ENCODE measurements around the gene CHMP2A.
"Not testable (repeated sequence)": the region's sequence is repeated elsewhere in the genome, so short reads cannot be mapped to it uniquely, and the experiment has no call there.

The CHMP2A gene

DNA sequence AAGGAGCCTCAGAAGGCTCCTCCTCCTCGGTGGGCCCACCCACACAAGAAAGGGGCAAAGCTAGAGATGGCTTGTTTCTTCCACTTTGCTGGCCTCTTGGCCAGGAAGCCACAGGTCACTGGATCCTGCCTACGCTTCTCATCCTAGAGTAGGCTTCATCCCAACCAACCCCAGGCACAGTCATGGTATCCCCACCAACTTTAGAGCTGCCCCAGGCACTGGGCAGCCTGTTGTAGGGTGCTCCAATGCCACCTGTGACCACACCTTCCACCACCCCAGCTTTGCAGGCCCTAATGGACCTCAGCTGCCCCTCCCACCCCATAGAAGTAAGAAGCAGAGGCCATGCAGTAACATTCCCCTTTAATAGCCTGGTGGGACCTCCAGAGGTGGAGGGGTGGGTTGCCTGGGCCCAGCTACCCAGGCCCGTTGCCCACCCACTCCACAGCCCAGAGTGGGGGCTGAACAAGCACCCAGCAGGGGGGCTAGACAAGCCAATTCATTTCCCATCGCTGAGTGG, 522 bp upstream of the CHMP2A start:
- DNase-seq = no peak

DNA sequence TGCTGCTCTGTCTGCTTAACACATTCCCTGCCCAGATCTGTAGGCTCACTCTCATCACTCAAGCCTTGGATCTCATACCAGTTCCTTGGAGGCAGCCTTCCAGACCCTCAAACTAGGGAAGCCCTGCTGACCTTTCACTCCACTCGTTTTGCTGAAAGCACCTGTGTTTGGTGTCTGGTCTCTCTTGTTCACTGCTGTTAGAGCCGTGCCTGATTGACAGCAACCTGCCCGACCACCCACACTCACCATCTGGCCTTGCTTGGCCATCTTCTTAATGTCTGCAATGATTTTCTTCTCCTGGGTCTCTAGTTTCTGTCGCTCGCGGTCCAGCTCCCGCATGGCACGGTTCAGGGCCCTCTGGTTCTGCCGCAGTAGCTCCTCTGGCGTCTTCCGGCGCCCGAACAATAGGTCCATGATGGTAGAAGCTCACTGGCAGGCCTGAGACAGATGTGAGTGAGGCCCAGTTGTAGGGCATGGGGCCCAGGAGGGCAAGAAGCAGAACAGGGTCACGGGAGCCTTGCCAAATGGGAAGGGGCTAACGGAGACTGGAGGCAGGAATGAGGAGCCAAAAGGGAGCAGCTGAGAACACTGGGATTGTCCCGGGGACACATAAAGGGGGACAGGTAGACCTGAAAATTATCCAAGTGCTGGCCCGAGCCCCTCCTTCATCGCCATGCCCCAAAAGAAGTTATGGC, 959 bp downstream of the CHMP2A start:
- DNase-seq = no peak

DNA sequence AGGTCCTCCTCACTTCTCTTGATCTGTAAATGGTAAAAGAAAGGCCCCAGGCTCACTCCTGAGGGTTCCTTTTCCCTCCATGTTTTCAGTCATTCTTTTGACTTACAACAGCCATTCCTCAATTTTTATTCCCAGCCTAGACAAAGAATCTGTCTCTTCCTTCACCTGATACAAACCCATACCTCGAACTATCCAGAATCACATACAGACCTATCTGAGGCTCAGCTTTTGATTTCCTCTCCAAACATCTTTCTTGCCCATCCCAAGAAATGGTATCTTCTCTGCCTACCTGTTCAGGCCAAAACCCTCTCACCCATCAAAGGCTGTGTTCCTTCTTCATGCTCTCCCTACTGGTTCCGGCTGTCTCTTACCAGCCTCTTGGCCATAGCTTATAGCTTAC, 2.2 kb downstream of the CHMP2A start:
- DNase-seq = no peak

DNA sequence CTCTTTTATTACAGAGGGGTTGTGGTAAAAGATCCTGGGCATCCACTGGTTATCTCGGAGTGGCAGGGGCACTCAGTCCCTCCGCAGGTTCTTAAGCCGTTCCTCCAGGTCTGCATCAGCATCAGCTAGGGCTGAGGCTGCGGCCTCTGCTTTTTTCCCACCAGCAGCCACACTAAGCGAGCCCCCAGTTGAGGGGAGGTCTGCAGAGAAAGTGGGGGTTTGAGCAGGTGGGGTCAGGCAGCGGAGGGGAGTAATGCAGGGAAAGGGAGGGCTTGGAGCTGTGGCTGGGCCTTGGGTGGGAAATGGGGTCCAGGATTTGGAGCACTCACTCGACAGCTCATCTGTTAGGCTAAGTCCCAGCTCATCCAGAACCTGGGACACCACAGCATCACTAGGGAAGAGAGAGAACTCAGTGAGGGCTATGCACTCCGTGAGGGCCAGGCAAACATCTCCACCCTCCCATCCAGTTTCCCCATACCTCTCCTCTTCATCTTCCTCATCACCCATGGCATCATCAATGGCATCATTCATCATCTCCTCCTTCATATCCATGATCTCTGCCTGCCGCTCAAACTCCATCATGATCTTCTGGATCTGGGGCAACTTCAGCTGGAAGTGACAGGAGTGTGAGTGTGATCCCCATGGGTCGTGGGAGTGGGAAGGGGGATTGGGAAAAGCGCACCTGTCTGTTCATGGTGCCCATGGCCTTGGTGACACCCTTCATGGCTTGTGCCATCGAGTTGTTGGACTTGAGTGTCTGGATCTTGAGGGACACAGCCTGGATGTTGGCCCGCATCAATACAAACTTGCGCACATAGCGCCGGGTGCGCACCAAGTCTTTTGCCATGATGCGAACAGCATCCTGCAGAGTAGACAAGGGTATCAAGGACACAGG, 3.1 kb downstream of the CHMP2A start:
- DNase-seq = no peak

DNA sequence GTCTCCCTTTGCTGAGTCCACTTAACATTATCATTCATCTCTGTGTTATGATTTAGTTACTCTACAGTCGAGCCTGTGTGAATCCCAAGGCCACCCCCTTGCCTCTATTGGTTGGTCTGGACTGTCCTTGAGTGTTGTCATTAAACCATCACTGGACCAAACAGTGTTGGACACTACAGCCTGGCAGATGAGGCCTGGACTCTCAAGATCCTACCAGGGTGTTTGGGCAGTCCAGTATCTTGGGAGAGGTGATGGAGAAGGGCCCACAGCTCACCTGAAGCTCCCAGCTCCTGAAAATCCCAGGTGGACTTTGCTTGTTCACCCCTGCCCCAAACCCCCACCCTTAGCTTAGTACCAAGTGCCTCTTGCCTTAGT, 3.8 kb downstream of the CHMP2A start:
- DNase-seq = no peak

DNA sequence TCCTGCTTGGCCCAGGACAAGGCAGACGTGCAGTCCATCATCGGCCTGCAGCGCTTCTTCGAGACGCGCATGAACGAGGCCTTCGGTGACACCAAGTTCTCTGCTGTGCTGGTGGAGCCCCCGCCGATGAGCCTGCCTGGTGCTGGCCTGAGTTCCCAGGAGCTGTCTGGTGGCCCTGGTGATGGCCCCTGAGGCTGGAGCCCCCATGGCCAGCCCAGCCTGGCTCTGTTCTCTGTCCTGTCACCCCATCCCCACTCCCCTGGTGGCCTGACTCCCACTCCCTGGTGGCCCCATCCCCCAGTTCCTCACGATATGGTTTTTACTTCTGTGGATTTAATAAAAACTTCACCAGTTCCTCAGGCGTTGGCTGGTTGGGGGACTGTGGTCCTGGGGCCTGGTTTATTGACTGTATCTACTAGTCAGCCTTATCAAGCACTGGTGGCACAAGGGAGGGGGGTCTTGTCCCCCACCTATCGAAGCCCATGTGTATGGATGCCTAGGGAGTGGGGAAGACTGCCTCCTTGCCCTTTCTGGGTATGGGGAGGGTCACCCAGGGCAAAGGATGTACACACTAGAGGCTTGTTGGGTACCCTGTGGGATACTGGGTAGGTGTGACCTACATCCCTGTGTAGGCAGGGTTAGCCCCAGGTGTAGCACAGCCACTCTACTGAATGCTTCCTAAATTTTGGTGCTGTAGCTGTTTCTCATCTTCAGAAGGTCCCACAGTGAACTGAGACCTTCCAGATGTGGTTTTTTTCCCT, 4.4 kb downstream of the CHMP2A start:
- no peak for DNase-seq

DNA sequence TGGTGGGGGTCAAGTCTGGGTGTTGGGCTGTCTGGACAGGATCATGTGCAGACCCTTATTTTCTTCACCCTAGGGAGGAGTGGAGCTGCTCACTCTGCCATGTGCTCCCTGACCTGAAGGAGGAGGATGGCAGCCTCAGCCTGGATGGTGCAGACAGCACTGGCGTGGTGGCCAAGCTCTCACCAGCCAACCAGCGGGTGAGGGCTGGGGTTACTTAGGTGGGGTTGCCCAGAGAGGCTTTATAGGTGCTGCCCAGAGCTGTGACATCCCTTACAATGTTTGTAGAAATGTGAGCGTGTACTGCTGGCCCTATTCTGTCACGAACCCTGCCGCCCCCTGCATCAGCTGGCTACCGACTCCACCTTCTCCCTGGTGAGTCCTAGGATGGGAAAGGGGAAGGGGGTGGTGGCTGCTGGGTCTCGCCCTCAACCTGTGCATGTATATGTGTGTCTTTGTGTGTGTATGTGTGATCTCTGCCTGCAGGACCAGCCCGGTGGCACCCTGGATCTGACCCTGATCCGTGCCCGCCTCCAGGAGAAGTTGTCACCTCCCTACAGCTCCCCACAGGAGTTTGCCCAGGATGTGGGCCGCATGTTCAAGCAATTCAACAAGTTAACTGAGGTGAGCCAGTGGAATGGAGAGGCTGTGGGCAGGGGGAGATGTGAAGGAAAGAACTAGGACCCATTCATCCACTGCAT, 5.1 kb downstream of the CHMP2A start:
- DNase-seq = no peak

DNA sequence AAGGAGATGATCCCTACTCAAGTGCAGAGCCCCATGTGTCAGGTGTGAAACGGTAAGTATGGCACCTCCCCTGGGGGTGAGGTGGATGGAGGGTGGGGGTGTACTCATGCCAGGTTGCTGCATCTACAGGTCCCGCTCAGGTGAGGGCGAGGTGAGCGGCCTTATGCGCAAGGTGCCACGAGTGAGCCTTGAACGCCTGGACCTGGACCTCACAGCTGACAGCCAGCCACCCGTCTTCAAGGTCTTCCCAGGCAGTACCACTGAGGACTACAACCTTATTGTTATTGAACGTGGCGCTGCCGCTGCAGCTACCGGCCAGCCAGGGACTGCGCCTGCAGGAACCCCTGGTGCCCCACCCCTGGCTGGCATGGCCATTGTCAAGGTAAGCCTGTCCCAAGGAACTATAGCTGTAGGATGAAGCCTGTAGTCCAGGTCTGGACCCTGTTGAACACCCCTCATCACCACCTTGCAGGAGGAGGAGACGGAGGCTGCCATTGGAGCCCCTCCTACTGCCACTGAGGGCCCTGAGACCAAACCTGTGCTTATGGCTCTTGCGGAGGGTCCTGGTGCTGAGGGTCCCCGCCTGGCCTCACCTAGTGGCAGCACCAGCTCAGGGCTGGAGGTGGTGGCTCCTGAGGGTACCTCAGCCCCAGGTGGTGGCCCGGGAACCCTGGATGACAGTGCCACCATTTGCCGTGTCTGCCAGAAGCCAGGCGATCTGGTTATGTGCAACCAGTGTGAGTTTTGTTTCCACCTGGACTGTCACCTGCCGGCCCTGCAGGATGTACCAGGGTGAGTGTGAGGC, 5.8 kb downstream of the CHMP2A start:
- no peak for DNase-seq

DNA sequence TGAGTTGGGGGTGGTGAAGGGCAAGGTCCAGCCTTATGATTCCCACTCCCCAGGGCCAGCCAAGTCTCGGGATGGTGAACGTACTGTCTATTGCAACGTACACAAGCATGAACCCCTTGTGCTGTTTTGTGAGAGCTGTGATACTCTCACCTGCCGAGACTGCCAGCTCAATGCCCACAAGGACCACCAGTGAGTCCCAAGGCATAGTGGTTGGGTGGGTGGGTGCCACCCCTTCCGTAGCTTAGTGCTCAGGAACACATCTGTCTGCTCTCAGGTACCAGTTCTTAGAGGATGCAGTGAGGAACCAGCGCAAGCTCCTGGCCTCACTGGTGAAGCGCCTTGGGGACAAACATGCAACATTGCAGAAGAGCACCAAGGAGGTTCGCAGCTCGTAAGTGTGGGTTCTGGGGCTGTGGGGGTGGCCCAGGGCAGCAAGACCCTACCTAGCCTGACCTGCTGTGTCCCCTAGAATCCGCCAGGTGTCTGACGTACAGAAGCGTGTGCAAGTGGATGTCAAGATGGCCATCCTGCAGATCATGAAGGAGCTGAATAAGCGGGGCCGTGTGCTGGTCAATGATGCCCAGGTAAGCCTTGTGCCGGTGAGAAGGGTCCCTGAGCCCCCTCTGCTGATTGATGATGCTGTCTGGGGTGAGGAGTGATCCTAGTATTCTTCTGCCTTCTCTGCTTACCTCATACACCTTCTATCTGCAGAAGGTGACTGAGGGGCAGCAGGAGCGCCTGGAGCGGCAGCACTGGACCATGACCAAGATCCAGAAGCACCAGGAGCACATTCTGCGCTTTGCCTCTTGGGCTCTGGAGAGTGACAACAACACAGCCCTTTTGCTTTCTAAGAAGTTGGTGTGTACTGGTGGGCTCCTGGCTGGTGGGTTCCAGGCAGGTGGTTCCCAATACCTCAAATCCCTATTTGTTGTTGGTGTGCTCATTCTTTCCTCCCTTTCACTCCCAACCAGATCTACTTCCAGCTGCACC, 7.3 kb downstream of the CHMP2A start:
- no peak for DNase-seq

DNA sequence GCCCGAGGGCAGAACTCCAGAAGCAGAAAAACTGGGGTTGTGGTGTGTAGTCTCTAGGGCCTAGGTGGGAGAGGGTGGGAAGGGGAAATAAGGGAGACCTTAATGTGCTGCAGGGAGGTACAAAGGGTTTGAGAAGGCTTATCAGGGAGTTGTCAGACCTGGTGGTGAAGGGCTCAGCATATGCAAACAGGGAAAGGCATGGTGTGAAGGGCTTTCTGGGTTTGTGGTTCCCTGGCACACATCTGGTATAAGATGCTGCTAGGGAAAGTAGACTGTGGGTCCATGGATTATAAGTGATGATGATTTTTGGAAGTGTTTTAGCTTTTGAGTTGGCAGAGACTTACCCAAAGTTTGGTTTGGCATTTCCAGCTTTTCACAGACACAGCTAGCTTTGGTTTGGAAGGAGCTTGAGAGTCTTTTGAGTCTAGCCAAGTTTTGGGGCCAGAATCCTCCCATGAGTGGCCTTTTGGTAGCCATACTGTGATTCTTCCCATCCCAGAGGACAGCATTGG, 8.8 kb downstream of the CHMP2A start:
- DNase-seq = no peak

DNA sequence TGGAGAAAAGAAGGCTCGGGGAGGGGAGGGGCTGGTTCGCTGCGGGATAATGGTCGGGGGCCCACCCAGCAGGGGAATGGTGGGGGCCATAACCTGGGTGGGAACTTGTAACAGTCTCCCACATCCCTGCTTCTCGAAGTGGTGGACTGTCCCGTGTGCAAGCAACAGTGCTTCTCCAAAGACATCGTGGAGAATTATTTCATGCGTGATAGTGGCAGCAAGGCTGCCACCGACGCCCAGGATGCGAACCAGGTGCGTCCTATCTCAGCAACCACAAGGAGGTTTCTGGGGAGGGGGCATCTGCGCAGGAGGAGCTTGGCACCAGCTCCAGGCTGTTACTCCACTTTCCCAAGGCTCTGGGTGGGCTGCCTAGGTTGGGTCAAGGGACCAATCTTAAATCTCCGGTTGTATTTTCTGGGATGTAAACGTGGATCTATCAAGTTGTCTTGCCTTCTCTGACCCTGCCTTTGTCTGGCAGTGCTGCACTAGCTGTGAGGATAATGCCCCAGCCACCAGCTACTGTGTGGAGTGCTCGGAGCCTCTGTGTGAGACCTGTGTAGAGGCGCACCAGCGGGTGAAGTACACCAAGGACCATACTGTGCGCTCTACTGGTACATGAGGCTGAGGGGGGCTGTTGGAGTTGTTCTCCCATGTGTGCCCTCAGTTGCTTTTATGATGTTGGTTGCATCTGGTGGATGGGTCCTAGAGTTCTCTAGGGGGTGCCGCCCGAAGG, 9.5 kb downstream of the CHMP2A start:
- peak in 1 of 5 experiments; percentile 33 for DNase-seq

DNA sequence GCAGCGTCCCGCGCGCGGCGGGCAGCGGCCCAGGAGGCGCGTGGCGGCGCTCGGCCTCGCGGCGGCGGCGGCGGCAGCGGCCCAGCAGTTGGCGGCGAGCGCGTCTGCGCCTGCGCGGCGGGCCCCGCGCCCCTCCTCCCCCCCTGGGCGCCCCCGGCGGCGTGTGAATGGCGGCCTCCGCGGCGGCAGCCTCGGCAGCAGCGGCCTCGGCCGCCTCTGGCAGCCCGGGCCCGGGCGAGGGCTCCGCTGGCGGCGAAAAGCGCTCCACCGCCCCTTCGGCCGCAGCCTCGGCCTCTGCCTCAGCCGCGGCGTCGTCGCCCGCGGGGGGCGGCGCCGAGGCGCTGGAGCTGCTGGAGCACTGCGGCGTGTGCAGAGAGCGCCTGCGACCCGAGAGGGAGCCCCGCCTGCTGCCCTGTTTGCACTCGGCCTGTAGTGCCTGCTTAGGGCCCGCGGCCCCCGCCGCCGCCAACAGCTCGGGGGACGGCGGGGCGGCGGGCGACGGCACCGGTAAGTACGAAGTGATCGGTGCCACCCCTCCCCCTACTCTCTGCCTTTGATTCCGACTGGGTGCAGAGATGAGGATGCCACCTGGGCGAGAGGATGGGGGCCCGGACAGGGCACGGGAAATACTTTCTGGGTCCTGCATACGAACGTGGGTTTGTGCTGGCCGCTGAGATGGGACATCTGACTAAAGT, 10.2 kb downstream of the CHMP2A start:
- peak in 4 of 5 experiments; percentile 55 to 84 (median 70) for DNase-seq

DNA sequence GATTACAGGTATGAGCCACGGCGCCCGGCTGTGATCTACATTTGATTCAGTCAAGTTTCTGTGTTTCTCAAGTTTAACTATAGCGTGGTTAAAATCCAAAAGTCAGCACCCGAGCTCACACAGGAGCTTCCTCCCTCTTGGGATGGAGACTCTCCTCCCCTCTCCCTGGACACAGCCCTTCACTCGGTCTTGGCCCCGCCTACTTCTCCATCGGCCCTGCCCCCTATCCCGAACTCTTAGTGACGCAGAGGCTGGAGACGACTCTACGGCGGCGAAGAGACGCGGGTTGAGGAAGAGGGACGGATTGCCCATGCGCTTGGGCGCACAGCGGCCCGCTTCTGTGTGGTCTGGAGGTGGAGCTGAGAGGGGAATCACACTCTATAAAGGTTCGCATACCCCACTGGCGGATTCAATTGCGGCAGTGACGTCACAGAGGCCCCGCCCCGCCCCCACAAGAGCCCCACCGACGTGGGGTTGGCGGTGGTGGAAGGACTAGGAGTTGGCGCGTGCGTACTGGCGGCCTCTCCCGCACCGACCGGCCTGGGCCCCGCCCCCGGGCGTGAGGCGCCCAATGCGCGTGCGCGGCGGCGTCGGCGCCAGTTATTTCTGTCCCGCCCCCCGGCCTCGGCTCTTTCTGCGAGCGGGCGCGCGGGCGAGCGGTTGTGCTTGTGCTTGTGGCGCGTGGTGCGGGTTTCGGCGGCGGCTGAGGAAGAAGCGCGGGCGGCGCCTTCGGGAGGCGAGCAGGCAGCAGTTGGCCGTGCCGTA, 10.9 kb downstream of the CHMP2A start, which contains the start of gene TRIM28:
TSS of gene TRIM28 (plus strand) at position 239 of the 765 bp plus-strand sequence. CDS start 694 bp downstream, outside the sequence.
- peak; percentile 99 to 100 (median 100) for DNase-seq

DNA sequence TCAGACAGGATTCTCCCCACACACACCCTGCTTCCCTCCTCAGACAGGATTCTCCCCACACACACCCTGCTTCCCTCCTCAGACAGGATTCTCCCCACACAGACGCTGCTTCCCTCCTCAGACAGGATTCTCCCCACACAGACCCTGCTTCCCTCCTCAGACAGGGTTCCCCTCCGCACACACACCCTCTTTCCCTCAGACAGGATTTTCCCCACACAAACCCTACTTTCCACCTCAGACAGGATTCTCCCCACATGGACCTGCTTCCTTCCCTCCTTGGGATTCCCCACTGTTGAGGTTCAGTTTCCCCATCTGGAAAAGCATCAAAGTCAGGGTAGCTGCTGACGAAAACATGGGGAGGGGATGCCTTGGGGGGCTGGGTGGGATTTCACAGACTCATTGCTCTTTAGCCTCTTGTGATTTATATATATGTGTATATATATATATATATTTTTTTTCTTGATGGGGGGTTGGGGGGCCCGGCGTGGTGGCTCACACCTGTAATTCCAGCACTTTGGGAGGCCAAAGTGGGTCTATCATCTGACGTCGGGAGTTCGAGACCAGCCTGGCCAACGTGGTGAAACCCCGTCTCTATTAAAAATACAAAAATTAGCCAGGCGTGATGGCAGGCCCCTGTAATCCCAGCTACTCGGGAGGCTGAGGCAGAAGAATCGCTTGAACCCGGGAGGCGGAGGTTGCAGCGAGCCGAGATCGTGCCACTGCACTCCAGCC, 12.1 kb downstream of the CHMP2A start:
- DNase-seq = not testable (repeated sequence)

DNA sequence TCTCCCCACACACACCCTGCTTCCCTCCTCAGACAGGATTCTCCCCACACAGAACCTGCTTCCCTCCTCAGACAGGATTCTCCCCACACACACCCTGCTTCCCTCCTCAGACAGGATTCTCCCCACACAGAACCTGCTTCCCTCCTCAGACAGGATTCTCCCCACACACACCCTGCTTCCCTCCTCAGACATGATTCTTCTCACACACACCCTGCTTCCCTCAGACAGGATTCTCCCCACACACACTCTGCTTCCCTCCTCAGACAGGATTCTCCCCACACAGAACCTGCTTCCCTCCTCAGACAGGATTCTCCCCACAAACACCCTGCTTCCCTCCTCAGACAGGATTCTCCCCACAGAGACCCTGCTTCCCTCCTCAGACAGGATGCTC, 15.7 kb downstream of the CHMP2A start:
- DNase-seq = not testable (repeated sequence)

DNA sequence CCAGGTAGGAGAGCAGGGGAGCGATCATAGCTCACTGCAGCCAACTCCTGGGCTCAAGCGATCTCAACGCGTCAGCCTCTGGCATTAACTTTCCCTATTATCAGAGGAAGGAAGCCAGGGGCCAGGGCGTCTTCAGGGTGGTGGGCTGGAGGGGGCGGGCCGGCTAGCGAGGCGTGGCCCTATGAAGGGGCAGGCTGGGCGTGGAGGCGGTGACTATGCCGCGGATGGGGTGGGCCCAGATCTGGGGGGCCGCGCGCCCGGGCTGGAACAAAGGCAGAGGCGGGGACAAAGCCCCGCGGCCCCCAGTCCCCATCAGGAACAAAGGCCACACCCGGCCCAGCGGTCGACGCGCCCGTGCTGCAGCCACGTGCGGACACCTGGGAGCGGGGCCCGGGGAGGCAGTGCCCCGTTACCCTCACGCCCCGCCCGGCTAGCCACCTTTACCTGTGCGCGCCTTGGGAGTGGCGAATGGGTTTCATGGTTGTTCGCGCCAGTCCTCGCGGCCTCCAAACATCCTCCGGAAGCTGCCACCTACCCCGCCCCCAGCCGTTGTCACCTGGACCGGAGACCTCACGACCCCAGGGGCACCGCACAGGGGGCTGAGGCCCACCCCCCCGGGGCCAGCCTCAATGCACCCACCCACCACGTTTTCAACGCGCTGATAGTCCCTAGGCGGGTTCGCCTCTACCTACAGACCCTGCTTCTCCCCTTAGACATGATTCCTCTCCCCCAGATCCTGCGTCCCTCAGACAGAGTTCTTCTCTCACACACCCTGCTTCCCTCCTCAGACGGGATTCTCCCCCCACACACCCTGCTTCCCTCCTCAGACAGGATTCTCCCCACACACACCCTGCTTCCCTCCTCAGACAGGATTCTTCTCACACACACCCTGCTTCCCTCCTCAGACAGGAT, 16.4 kb downstream of the CHMP2A start:
- peak in 1 of 5 experiments; percentile 56 for DNase-seq

Measured in T-helper 2 cell (primary cell).